H1 (cell line): ENCODE results near the gene CDC42EP3. TPM values are rescaled to one million over a fixed set of nuclear protein-coding genes. Genes with fewer than 3 reads are reported as not detected.

Experiments used
- CTCF ChIA-PET: fragments of 300-600 bp; sonication (Branson Sonifier 250); formaldehyde crosslinking; loops from one replicate; lab custom pipeline; 2021; ENCODE audit not compliant: partially characterized antibody; lab: Charles Lee
- POLR2A ChIA-PET: fragments of 300-600 bp; sonication (Branson Sonifier 250); formaldehyde crosslinking; loops from one replicate; lab custom pipeline; 2021; ENCODE audit warnings: inconsistent platforms; ENCODE audit not compliant: partially characterized antibody; lab: Charles Lee
- DNase-seq, 2 experiments: peaks; one replicate each; pipeline versions ENCODE4 v3.0.0 to v3.0.0-alpha.2; 2010 to 2022; ENCODE audit warnings: low spot score in 2 of 2, low read depth in 1 of 2, mixed read lengths in 1 of 2
- FAIRE-seq: peaks from 2 replicates; lab custom pipeline; 2011; peaks lifted over from hg19 to GRCh38; lab: Jason Lieb, UNC
- H2AFZ ChIP-seq: 2 replicates; pipeline ENCODE4 v1.8.1; 2012; ENCODE audit warnings: low read length, inconsistent platforms
- H2AK5ac ChIP-seq: 2 replicates; pipeline ENCODE4 v1.6.1; 2013; ENCODE audit warnings: low read depth, low read length
- H2BK120ac ChIP-seq: replicated peaks from 2 replicates; pipeline ENCODE3; 2013; ENCODE audit warnings: low read depth, low read length, inconsistent platforms
- H2BK12ac ChIP-seq: 2 replicates; pipeline ENCODE4 v1.6.1; 2013; ENCODE audit warnings: low read depth, low read length
- H2BK15ac ChIP-seq: 2 replicates; pipeline ENCODE4 v1.6.1; 2013; ENCODE audit warnings: low read length
- H2BK20ac ChIP-seq: 2 replicates; pipeline ENCODE4 v1.6.1; 2013; ENCODE audit warnings: low read length
- H2BK5ac ChIP-seq: 2 replicates; pipeline ENCODE4 v1.6.1; 2013; ENCODE audit warnings: low read depth, low read length
- H3K14ac ChIP-seq: 2 replicates; pipeline ENCODE4 v1.6.1; 2013; ENCODE audit warnings: inconsistent platforms; ENCODE audit not compliant: insufficient read length
- H3K18ac ChIP-seq: 2 replicates; pipeline ENCODE4 v1.6.1; 2013; ENCODE audit warnings: low read length; ENCODE audit errors: extremely low read depth
- H3K23ac ChIP-seq: 2 replicates; pipeline ENCODE4 v1.6.1; 2013; ENCODE audit warnings: inconsistent platforms; ENCODE audit not compliant: insufficient read length
- H3K23me2 ChIP-seq: 2 replicates; pipeline ENCODE4 v1.6.1; 2013; ENCODE audit warnings: low read depth, low read length
- H3K27ac ChIP-seq: 2 replicates; pipeline ENCODE4 v1.6.1; 2011; ENCODE audit warnings: low read depth, low read length, inconsistent platforms
- H3K27me3 ChIP-seq, 4 experiments: replicated peaks in 1 of 4; 1 replicate in 1 of 4; 2 replicates in 3 of 4; pipeline versions ENCODE4 v1.6.1 to v1.8.1; 2011 to 2013; ENCODE audit warnings: low read length in 3 of 4, mild to moderate bottlenecking in 3 of 4, inconsistent platforms in 2 of 4, mixed read lengths in 2 of 4, moderate library complexity in 1 of 4; ENCODE audit not compliant: control insufficient read depth in 3 of 4, insufficient read depth in 3 of 4; ENCODE audit errors: extremely low read depth in 1 of 4
- H3K36me3 ChIP-seq, 4 experiments: 2 replicates each; pipeline versions ENCODE4 v1.6.1 to v1.8.1; 2011 to 2013; ENCODE audit warnings: mild to moderate bottlenecking in 4 of 4, low read length in 3 of 4, moderate library complexity in 2 of 4, control low read depth in 1 of 4, inconsistent platforms in 1 of 4; ENCODE audit not compliant: insufficient read depth in 4 of 4, control insufficient read depth in 2 of 4
- H3K4ac ChIP-seq: replicated peaks from 2 replicates; pipeline ENCODE3; 2013; ENCODE audit warnings: low read length, low read depth, mixed read lengths, inconsistent platforms; ENCODE audit not compliant: insufficient read length
- H3K4me1 ChIP-seq, 4 experiments: replicated peaks in 1 of 4; 1 replicate in 1 of 4; 2 replicates in 3 of 4; pipeline versions ENCODE4 v1.6.1 to v1.8.1; 2011 to 2013; ENCODE audit warnings: low read length in 3 of 4, inconsistent platforms in 2 of 4, mixed read lengths in 1 of 4; ENCODE audit not compliant: insufficient read depth in 4 of 4, control insufficient read depth in 3 of 4
- H3K4me2 ChIP-seq, 2 experiments: 2 replicates each; pipeline versions ENCODE4 v1.6.1 to v1.8.1; 2011 to 2013; ENCODE audit warnings: low read depth in 2 of 2, low read length in 2 of 2, control low read depth in 1 of 2, inconsistent platforms in 1 of 2, mild to moderate bottlenecking in 1 of 2; ENCODE audit not compliant: insufficient read depth in 1 of 2
- H3K4me3 ChIP-seq, 4 experiments: fragments of 200-600, 300-600 bp in 1 of 4; sonication (generic), shearing (Covaris generic), sonication (Bioruptor Twin) in 1 of 4; 2 replicates each; pipeline versions ENCODE4 v1.5.1 to v1.8.1; 2011 to 2016; ENCODE audit warnings: low read length in 4 of 4, low read depth in 3 of 4, control low read depth in 2 of 4, inconsistent platforms in 2 of 4, mild to moderate bottlenecking in 2 of 4, mixed read lengths in 1 of 4, moderate library complexity in 1 of 4; ENCODE audit not compliant: insufficient read depth in 2 of 4; ENCODE audit errors: extremely low read depth in 1 of 4
- H3K56ac ChIP-seq: replicated peaks from 2 replicates; pipeline ENCODE3; 2013; ENCODE audit warnings: low read depth, mild to moderate bottlenecking, mixed read lengths, low read length, inconsistent platforms; ENCODE audit not compliant: insufficient read length
- H3K79me1 ChIP-seq: 2 replicates; pipeline ENCODE4 v1.6.1; 2013; ENCODE audit warnings: low read depth, low read length, control low read depth
- H3K79me2 ChIP-seq, 2 experiments: 2 replicates each; pipeline versions ENCODE4 v1.6.1 to v1.8.1; 2012 to 2013; ENCODE audit warnings: low read length in 2 of 2, mild to moderate bottlenecking in 2 of 2, inconsistent platforms in 1 of 2; ENCODE audit not compliant: insufficient read depth in 2 of 2, control insufficient read depth in 1 of 2
- H3K9ac ChIP-seq, 4 experiments: replicated peaks in 1 of 4; 1 replicate in 1 of 4; 2 replicates in 3 of 4; pipeline versions ENCODE4 v1.6.1 to v1.8.1; 2011 to 2013; ENCODE audit warnings: low read depth in 3 of 4, low read length in 3 of 4, control low read depth in 2 of 4, mild to moderate bottlenecking in 2 of 4, moderate library complexity in 2 of 4, inconsistent platforms in 1 of 4; ENCODE audit errors: extremely low read depth in 1 of 4
- H3K9me3 ChIP-seq, 2 experiments: 2 replicates each; pipeline versions ENCODE4 v1.6.1 to v1.8.1; 2012 to 2013; ENCODE audit warnings: mild to moderate bottlenecking in 2 of 2, moderate library complexity in 2 of 2, control low read depth in 1 of 2, inconsistent platforms in 1 of 2, low read depth in 1 of 2, low read length in 1 of 2, mixed read lengths in 1 of 2; ENCODE audit not compliant: insufficient read depth in 2 of 2
- H4K20me1 ChIP-seq, 2 experiments: replicated peaks in 1 of 2; 2 replicates each; pipeline versions ENCODE3 to v1.8.1; 2011 to 2013; ENCODE audit warnings: inconsistent platforms in 2 of 2, low read length in 2 of 2, mild to moderate bottlenecking in 1 of 2; ENCODE audit not compliant: insufficient read depth in 2 of 2, control insufficient read depth in 1 of 2
- H4K5ac ChIP-seq: 2 replicates; pipeline ENCODE4 v1.6.1; 2013; ENCODE audit warnings: low read length, low read depth, mixed read lengths, inconsistent platforms; ENCODE audit not compliant: insufficient read length
- H4K8ac ChIP-seq: 2 replicates; pipeline ENCODE4 v1.8.0; 2013; ENCODE audit warnings: mild to moderate bottlenecking, moderate library complexity, low read length, inconsistent platforms; ENCODE audit not compliant: insufficient read depth; ENCODE audit errors: extremely low read depth
- H4K91ac ChIP-seq: replicated peaks from 2 replicates; pipeline ENCODE3; 2013; ENCODE audit warnings: low read length, mixed read lengths, inconsistent platforms; ENCODE audit not compliant: insufficient read length
- ZNF274 ChIP-seq: IDR thresholded peaks from 2 replicates; pipeline ENCODE4 v1.7.0; 2012; ENCODE audit warnings: low read length, borderline replicate concordance; ENCODE audit errors: extremely low read depth
- WGBS, 2 experiments: shearing (Covaris generic) in 1 of 2; methylation state at CpG; one replicate each; pipeline versions ENCODE4 v1.1.6 to v1.1.7; 2013 to 2015; ENCODE audit warnings: low lambda C conversion rate in 2 of 2, mixed read lengths in 2 of 2, inconsistent platforms in 1 of 2, low coverage in 1 of 2, missing lambda C conversion rate in 1 of 2; ENCODE audit not compliant: insufficient replicate concordance in 2 of 2, insufficient coverage in 1 of 2, insufficient read length in 1 of 2; ENCODE audit errors: extremely low coverage in 1 of 2, missing lambda C conversion rate in 1 of 2; 5-methylcytosine and 5-hydroxymethylcytosine counted together
- polyA plus RNA-seq, 7 experiments: library from polyadenylated mRNA; depleted of rRNA in 3 of 7; stranded (reverse) in 5 of 7; unstranded in 2 of 7; fragments of >200 nt in 5 of 7; fragments of 200-250 nt in 2 of 7; gene quantifications; 1 replicate in 5 of 7; 2 replicates in 1 of 7; 4 replicates in 1 of 7; pipeline versions ENCODE4 v1.2.1 to v1.2.3, GENCODE V29; 2011 to 2013; ENCODE audit warnings: missing spikeins in 2 of 7, mixed read lengths in 2 of 7
- total RNA-seq: library from RNA; stranded (reverse); fragmentation: NEBNext Ultra II Directional; extraction: Animal tissue kit (Norgen Biotek cat#: 25700); gene quantifications from 2 replicates; pipeline ENCODE4 v1.2.1, GENCODE V29; 2021

Gene CDC42EP3
- total and polyA plus RNA-seq, 2 of the 8 experiments (the other 6 are each of a cell fraction or from before 2014, with no cell fraction given) = 18.4 to 24.7 TPM

DNA sequence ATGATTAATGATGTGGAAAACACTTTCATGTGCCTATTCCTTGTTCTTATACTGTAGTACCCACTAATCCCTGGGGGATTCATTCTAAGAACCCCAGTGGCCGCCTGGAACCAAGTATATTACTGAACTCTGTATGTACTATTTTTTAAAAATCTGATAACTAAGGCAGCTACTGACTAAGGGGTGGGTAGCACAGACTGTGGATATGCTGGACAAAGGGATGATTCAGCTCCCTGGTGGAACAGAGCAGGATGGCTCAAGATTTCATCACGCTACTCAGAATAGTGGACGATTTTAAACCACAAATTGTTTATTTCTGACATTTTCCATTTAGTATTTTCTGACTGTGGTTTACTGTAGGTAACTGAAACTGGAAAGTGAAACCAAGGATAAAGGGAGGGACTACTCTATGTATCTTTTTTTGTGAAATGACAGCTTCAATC is 41.8 kb upstream of the CDC42EP3 start:
- H3K4me2 ChIP-seq = no peak overlapping the region
- peaks cover 2% of the 10 kb centered on the region; the same call in 1 of the 2 replicates for H3K23me2 ChIP-seq
- DNase-seq (no peak), FAIRE-seq (no peak)
- no peak overlapping the region for H2AK5ac ChIP-seq
- no peak overlapping the region for H3K56ac ChIP-seq
- no peaks in the 10 kb centered on the region for H3K79me1 ChIP-seq
- H2AFZ ChIP-seq = no peak overlapping the region
- no peaks in the 10 kb centered on the region for H3K36me3 ChIP-seq
- no peak overlapping the region for H2BK15ac ChIP-seq
- WGBS, 2 experiments = 92% methylated on average over 3 of the region's 3 CpGs; no CpG with 5 or more reads in 1 of the 2 experiments
- no peak overlapping the region for H3K18ac ChIP-seq
- H2BK120ac ChIP-seq = no peak overlapping the region
- no peak overlapping the region for H4K5ac ChIP-seq
- H3K23ac ChIP-seq = no peak overlapping the region
- H3K4ac ChIP-seq = no peak overlapping the region
- CTCF ChIA-PET = interaction anchor here (0.9 kb wide), 1 partner anchor 61 kb away, joined by 3 read pairs; no protein-coding TSS in a partner anchor
- H3K4me1 ChIP-seq = peaks cover 0 to 2% (median 0%) of the 10 kb centered on the region in 4 experiments; a peak in 1 of 7 replicates
- TF ChIP-seq ZNF274 = no peak
- H3K79me2 ChIP-seq = no peaks in the 10 kb centered on the region
- no peak overlapping the region for H4K91ac ChIP-seq
- no peak overlapping the region for H2BK5ac ChIP-seq
- H3K9ac ChIP-seq = no peak overlapping the region
- no peak overlapping the region for H3K4me3 ChIP-seq
- no peak overlapping the region for H3K14ac ChIP-seq
- no peak overlapping the region for H3K27ac ChIP-seq
- no peak overlapping the region for H2BK20ac ChIP-seq
- H3K9me3 ChIP-seq = no peaks in the 10 kb centered on the region
- no peak overlapping the region for H4K8ac ChIP-seq
- H2BK12ac ChIP-seq = no peak overlapping the region
- no peaks in the 10 kb centered on the region for H3K27me3 ChIP-seq
- H4K20me1 ChIP-seq = no peaks in the 10 kb centered on the region
- POLR2A ChIA-PET = no interaction called here
